Immature natural killer cell (primary cell): ENCODE data around the gene ADAMTSL1. TPM values are rescaled to one million over a fixed set of nuclear protein-coding genes. Genes with fewer than 3 reads are reported as not detected.

Source experiments
- DNase-seq, 3 donors: peaks; one replicate each; pipeline ENCODE4 v3.0.0; 2022; ENCODE audit warnings: mixed read lengths in 1 of 3
- H3K27ac Mint-ChIP-seq, 6 donors: one replicate each; pipeline ENCODE4 v1.8.0; 2020; ENCODE audit warnings: mixed read lengths in 6 of 6, mild to moderate bottlenecking in 5 of 6, inconsistent platforms in 4 of 6, moderate library complexity in 3 of 6
- H3K27me3 Mint-ChIP-seq, 3 donors: one replicate each; pipeline ENCODE4 v1.8.0; 2020 to 2021; ENCODE audit warnings: low read depth in 3 of 3, mild to moderate bottlenecking in 3 of 3, mixed read lengths in 3 of 3, moderate library complexity in 3 of 3, inconsistent platforms in 1 of 3
- H3K36me3 Mint-ChIP-seq, 3 donors: one replicate each; pipeline ENCODE4 v1.8.0; 2020; ENCODE audit warnings: mixed read lengths in 3 of 3, inconsistent platforms in 2 of 3, mild to moderate bottlenecking in 2 of 3
- H3K4me1 Mint-ChIP-seq, 2 donors: one replicate each; pipeline ENCODE4 v1.8.0; 2020; ENCODE audit warnings: inconsistent platforms in 2 of 2, mild to moderate bottlenecking in 2 of 2, mixed read lengths in 2 of 2, moderate library complexity in 1 of 2
- H3K4me3 Mint-ChIP-seq, 5 donors: one replicate each; pipeline ENCODE4 v1.8.0; 2020; ENCODE audit warnings: mild to moderate bottlenecking in 5 of 5, mixed read lengths in 5 of 5, inconsistent platforms in 3 of 5, moderate library complexity in 3 of 5
- H3K9me3 Mint-ChIP-seq, 6 donors: one replicate each; pipeline ENCODE4 v1.8.0; 2020; ENCODE audit warnings: mild to moderate bottlenecking in 6 of 6, mixed read lengths in 6 of 6, inconsistent platforms in 4 of 6, moderate library complexity in 3 of 6
- polyA plus RNA-seq, 3 donors: library from polyadenylated mRNA; unstranded; fragments of 300-500 nt; fragmentation: Illumina TruSeq; gene quantifications; one replicate each; pipeline ENCODE4 v1.2.3, GENCODE V29; 2021

Gene ADAMTSL1
- polyA plus RNA-seq, 3 donors from 2014 or later, result not detected

GRCh38 chr9:18800579-18800978 lies 326.6 kb downstream of the ADAMTSL1 start:
- Mint-ChIP-seq H3K27me3 (peaks cover 0 to 5% (median 0%) of the 10 kb centered on the region in 3 donors), H3K4me3 (no peak overlapping the region), H3K27ac (no peak overlapping the region)

GRCh38 chr9:18805386-18805785 lies 331.4 kb downstream of the ADAMTSL1 start:
- Mint-ChIP-seq H3K27me3 (peaks cover 1 to 4% (median 3%) of the 10 kb centered on the region in 3 donors), H3K9me3 (peaks cover 0 to 7% (median 2%) of the 10 kb centered on the region in 6 donors), H3K4me1 (no peaks in the 10 kb centered on the region), H3K4me3 (no peak overlapping the region), H3K36me3 (no peaks in the 10 kb centered on the region), H3K27ac (no peak overlapping the region)
- DNase-seq, result no peak

More at GRCh38 chr9:18800579-18800978, 326.6 kb downstream of the ADAMTSL1 start:
- Mint-ChIP-seq H3K9me3 (peaks cover 0 to 6% (median 1%) of the 10 kb centered on the region in 6 donors), H3K36me3 (no peaks in the 10 kb centered on the region), H3K4me1 (no peaks in the 10 kb centered on the region)
- no peak for DNase-seq

- H3K4me3 Mint-ChIP-seq, result no peak overlapping the region
- H3K9me3 Mint-ChIP-seq, result peaks cover 0 to 7% (median 1%) of the 10 kb centered on the region in 6 donors
- H3K27ac Mint-ChIP-seq, result no peak overlapping the region
- H3K36me3 Mint-ChIP-seq, result no peaks in the 10 kb centered on the region
- peaks cover 1 to 4% (median 1%) of the 10 kb centered on the region in 3 donors for H3K27me3 Mint-ChIP-seq
- no peak for DNase-seq
- no peaks in the 10 kb centered on the region for H3K4me1 Mint-ChIP-seq
These were observed 332.5 kb downstream of the ADAMTSL1 start for GRCh38 chr9:18806232-18807080.

GRCh38 chr9:18810581-18810980 lies 336.6 kb downstream of the ADAMTSL1 start:
- Mint-ChIP-seq H3K4me1 (no peaks in the 10 kb centered on the region), H3K27ac (no peak overlapping the region), H3K36me3 (no peaks in the 10 kb centered on the region), H3K4me3 (no peak overlapping the region), H3K27me3 (peaks cover 1 to 6% (median 1%) of the 10 kb centered on the region in 3 donors), H3K9me3 (peaks cover 0 to 11% (median 0%) of the 10 kb centered on the region in 6 donors)
- no peak for DNase-seq

- no peak overlapping the region for H3K4me3 Mint-ChIP-seq
- DNase-seq, result no peak
These were observed 337.2 kb downstream of the ADAMTSL1 start for GRCh38 chr9:18811171-18811570.

GRCh38 chr9:18819418-18819817 lies 345.5 kb downstream of the ADAMTSL1 start:
- H3K27ac Mint-ChIP-seq, result no peak overlapping the region
- no peak overlapping the region for H3K4me3 Mint-ChIP-seq
- H3K27me3 Mint-ChIP-seq, result peaks cover 0 to 2% (median 0%) of the 10 kb centered on the region in 3 donors
- H3K36me3 Mint-ChIP-seq, result no peaks in the 10 kb centered on the region
- peaks cover 0 to 6% (median 0%) of the 10 kb centered on the region in 6 donors for H3K9me3 Mint-ChIP-seq
- no peak for DNase-seq
- no peaks in the 10 kb centered on the region for H3K4me1 Mint-ChIP-seq

More at GRCh38 chr9:18811171-18811570, 337.2 kb downstream of the ADAMTSL1 start:
- Mint-ChIP-seq H3K27me3 (peaks cover 1 to 4% (median 1%) of the 10 kb centered on the region in 3 donors), H3K4me1 (no peaks in the 10 kb centered on the region), H3K36me3 (no peaks in the 10 kb centered on the region), H3K9me3 (peaks cover 0 to 12% (median 0%) of the 10 kb centered on the region in 6 donors), H3K27ac (no peak overlapping the region)

- no peaks in the 10 kb centered on the region for H3K36me3 Mint-ChIP-seq
- peaks cover 0 to 6% (median 0%) of the 10 kb centered on the region in 6 donors for H3K9me3 Mint-ChIP-seq
- H3K27me3 Mint-ChIP-seq, result no peaks in the 10 kb centered on the region
- H3K4me3 Mint-ChIP-seq, result no peak overlapping the region
- no peaks in the 10 kb centered on the region for H3K4me1 Mint-ChIP-seq
- no peak for DNase-seq
- H3K27ac Mint-ChIP-seq, result no peak overlapping the region
These were observed 346.7 kb downstream of the ADAMTSL1 start for GRCh38 chr9:18820566-18821095.

GRCh38 chr9:18821788-18822187 lies 347.8 kb downstream of the ADAMTSL1 start:
- Mint-ChIP-seq H3K36me3 (no peaks in the 10 kb centered on the region), H3K9me3 (peaks cover 0 to 4% (median 0%) of the 10 kb centered on the region in 6 donors), H3K4me1 (no peaks in the 10 kb centered on the region), H3K27me3 (peaks cover 0 to 2% (median 0%) of the 10 kb centered on the region in 3 donors), H3K27ac (no peak overlapping the region), H3K4me3 (no peak overlapping the region)
- DNase-seq, result no peak

GRCh38 chr9:18822850-18823249 lies 348.9 kb downstream of the ADAMTSL1 start:
- Mint-ChIP-seq H3K36me3 (no peaks in the 10 kb centered on the region), H3K4me1 (no peaks in the 10 kb centered on the region)
- no peak for DNase-seq

GRCh38 chr9:18824095-18824666 lies 350.2 kb downstream of the ADAMTSL1 start:
- H3K36me3 Mint-ChIP-seq, result no peaks in the 10 kb centered on the region

More at GRCh38 chr9:18822850-18823249, 348.9 kb downstream of the ADAMTSL1 start:
- H3K4me3 Mint-ChIP-seq, result no peak overlapping the region
- H3K27me3 Mint-ChIP-seq, result peaks cover 0 to 2% (median 0%) of the 10 kb centered on the region in 3 donors
- H3K27ac Mint-ChIP-seq, result no peak overlapping the region
- H3K9me3 Mint-ChIP-seq, result peaks cover 0 to 2% (median 0%) of the 10 kb centered on the region in 6 donors

GRCh38 chr9:18825656-18826170 lies 351.8 kb downstream of the ADAMTSL1 start:
- Mint-ChIP-seq H3K27ac (no peak overlapping the region), H3K27me3 (peaks cover 0 to 2% (median 0%) of the 10 kb centered on the region in 3 donors), H3K4me3 (no peak overlapping the region), H3K4me1 (no peaks in the 10 kb centered on the region), H3K9me3 (peaks cover 0 to 2% (median 0%) of the 10 kb centered on the region in 6 donors), H3K36me3 (no peaks in the 10 kb centered on the region)
- no peak for DNase-seq

More at GRCh38 chr9:18824095-18824666, 350.2 kb downstream of the ADAMTSL1 start:
- no peak overlapping the region for H3K27ac Mint-ChIP-seq
- peaks cover 0 to 2% (median 0%) of the 10 kb centered on the region in 6 donors for H3K9me3 Mint-ChIP-seq
- no peak for DNase-seq
- no peaks in the 10 kb centered on the region for H3K4me1 Mint-ChIP-seq
- peaks cover 0 to 2% (median 0%) of the 10 kb centered on the region in 3 donors for H3K27me3 Mint-ChIP-seq
- no peak overlapping the region for H3K4me3 Mint-ChIP-seq

- H3K27ac Mint-ChIP-seq, result no peak overlapping the region
- H3K4me3 Mint-ChIP-seq, result no peak overlapping the region
- DNase-seq, result no peak
- H3K4me1 Mint-ChIP-seq, result no peaks in the 10 kb centered on the region
- H3K9me3 Mint-ChIP-seq, result peaks cover 0 to 1% (median 0%) of the 10 kb centered on the region in 6 donors
- H3K27me3 Mint-ChIP-seq, result peaks cover 0 to 2% (median 0%) of the 10 kb centered on the region in 3 donors
- no peaks in the 10 kb centered on the region for H3K36me3 Mint-ChIP-seq
These were observed 352.3 kb downstream of the ADAMTSL1 start for GRCh38 chr9:18826248-18826647.

GRCh38 chr9:18829066-18829465 lies 355.1 kb downstream of the ADAMTSL1 start:
- no peak overlapping the region for H3K27ac Mint-ChIP-seq
- H3K4me1 Mint-ChIP-seq, result no peaks in the 10 kb centered on the region
- H3K27me3 Mint-ChIP-seq, result peaks cover 0 to 2% (median 0%) of the 10 kb centered on the region in 3 donors
- H3K36me3 Mint-ChIP-seq, result no peaks in the 10 kb centered on the region
- no peak overlapping the region for H3K4me3 Mint-ChIP-seq
- H3K9me3 Mint-ChIP-seq, result peaks cover 0 to 1% (median 0%) of the 10 kb centered on the region in 6 donors
- no peak for DNase-seq
